ENCODE results near the gene PARP4.

DNA sequence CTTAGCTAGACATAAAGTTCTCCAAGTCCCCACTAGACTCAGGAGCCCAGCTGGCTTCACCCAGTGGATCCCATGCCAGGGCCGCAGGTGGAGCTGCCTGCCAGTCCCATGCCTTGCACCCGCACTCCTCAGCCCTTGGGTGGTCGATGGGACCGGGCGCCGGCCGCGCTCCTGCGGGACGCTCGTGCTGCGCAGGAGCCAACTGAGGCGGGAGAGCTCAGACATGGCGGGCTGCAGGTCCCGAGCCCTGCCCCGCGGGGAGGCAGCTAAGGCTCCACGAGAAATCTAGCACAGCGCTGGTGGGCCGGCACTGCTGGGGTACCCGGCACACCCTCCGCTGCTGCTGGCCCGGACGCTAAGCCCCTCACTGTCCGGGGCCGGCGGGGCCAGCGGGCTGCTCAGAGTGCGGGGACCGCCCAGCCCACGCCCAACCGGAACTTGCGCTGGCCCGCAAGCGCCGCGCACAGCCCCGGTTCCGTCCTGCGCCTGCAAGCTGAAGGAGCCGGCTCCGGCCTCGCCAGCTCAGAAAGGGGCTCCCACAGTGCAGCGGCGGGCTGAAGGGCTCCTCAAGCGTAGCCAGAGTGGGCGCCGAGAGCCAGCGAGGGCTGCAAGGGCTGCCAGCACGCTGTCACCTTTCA is 5.8 kb downstream of the PARP4 start:
- TF ChIP-seq CTCF (IDR thresholded peaks at IDR 0.05 in 8 of 11, conservative IDR thresholded peaks at IDR 0.05 in 3 of 11): no peak
- no peak for TF ChIP-seq POLR2A (IDR thresholded peaks at IDR 0.05)
- TF ChIP-seq POLR2AphosphoS5 (IDR thresholded peaks at IDR 0.05): peak in 1 of 3 donors; percentile 13
